GM18508 (cell line): Measurements from ENCODE around the gene USP17L30.
"Not testable (repeated sequence)": the region's sequence is repeated elsewhere in the genome, so short reads cannot be mapped to it uniquely, and the experiment has no call there.

ENCODE experiments used
- ATAC-seq: cut with Tn5 transposase; IDR thresholded peaks from one replicate; pipeline ENCODE4 v1.9.1; 2021; ENCODE audit warnings: moderate number of reproducible peaks; ENCODE audit not compliant: insufficient read depth, unreplicated experiment

USP17L30 gene, protein sequence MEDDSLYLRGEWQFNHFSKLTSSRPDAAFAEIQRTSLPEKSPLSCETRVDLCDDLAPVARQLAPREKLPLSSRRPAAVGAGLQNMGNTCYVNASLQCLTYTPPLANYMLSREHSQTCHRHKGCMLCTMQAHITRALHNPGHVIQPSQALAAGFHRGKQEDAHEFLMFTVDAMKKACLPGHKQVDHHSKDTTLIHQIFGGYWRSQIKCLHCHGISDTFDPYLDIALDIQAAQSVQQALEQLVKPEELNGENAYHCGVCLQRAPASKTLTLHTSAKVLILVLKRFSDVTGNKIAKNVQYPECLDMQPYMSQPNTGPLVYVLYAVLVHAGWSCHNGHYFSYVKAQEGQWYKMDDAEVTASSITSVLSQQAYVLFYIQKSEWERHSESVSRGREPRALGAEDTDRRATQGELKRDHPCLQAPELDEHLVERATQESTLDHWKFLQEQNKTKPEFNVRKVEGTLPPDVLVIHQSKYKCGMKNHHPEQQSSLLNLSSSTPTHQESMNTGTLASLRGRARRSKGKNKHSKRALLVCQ

DNA sequence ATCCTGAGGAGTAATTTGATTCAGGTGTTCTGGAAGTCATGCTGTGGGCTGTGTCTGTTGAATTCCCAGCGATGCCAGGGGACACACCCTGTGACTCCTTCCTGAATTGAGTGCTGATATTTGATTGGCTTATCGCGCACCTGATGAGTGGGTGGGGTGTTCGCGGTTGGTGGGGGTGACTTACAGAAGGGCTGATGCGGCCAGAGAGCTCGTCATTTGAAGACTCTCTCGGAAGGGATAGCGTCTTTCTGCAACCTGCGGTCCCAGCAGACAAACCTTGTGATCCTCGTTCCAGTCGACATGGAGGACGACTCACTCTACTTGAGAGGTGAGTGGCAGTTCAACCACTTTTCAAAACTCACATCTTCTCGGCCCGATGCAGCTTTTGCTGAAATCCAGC is at the start of gene USP17L30:
Gene USP17L30, plus strand, starts transcription at position 301 of the 400 bp plus-strand sequence. Its CDS starts 0 bp downstream, at position 301.
- not testable (repeated sequence) for ATAC-seq

DNA sequence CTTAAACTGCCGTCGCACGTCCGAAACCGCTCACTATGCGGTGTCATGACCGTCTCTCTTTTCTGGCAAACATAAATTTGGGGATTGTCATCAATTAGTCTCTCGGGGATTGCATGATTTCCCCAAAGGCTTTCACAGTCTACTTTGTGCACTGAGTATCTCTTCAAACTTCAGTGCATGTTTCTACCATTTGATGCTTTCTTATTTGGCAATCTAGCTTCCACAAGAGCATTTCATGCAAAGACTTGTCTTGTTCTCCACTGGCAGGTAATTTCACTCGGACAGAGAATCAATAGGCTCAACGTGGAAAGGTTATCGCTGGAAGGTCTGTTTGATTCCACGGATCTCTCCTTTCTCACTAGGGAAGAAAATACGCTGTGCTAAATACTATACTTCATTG is 38.7 kb upstream of the USP17L30 start:
- not testable (repeated sequence) for ATAC-seq

DNA sequence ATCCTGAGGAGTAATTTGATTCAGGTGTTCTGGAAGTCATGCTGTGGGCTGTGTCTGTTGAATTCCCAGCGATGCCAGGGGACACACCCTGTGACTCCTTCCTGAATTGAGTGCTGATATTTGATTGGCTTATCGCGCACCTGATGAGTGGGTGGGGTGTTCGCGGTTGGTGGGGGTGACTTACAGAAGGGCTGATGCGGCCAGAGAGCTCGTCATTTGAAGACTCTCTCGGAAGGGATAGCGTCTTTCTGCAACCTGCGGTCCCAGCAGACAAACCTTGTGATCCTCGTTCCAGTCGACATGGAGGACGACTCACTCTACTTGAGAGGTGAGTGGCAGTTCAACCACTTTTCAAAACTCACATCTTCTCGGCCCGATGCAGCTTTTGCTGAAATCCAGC is 38.1 kb upstream of the USP17L30 start, which contains the start of gene USP17L24:
Gene USP17L24, plus strand, starts transcription at position 301 of the 400 bp plus-strand sequence. Its CDS starts 0 bp downstream, at position 301.
- ATAC-seq, result not testable (repeated sequence)

DNA sequence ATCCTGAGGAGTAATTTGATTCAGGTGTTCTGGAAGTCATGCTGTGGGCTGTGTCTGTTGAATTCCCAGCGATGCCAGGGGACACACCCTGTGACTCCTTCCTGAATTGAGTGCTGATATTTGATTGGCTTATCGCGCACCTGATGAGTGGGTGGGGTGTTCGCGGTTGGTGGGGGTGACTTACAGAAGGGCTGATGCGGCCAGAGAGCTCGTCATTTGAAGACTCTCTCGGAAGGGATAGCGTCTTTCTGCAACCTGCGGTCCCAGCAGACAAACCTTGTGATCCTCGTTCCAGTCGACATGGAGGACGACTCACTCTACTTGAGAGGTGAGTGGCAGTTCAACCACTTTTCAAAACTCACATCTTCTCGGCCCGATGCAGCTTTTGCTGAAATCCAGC is 33.3 kb upstream of the USP17L30 start, which contains the start of gene USP17L25:
Gene USP17L25, plus strand, starts transcription at position 301 of the 400 bp plus-strand sequence. Its CDS starts 0 bp downstream, at position 301.
- not testable (repeated sequence) for ATAC-seq

DNA sequence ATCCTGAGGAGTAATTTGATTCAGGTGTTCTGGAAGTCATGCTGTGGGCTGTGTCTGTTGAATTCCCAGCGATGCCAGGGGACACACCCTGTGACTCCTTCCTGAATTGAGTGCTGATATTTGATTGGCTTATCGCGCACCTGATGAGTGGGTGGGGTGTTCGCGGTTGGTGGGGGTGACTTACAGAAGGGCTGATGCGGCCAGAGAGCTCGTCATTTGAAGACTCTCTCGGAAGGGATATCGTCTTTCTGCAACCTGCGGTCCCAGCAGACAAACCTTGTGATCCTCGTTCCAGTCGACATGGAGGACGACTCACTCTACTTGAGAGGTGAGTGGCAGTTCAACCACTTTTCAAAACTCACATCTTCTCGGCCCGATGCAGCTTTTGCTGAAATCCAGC is 28.6 kb upstream of the USP17L30 start, which contains the start of gene USP17L26:
Gene USP17L26, plus strand, starts transcription at position 301 of the 400 bp plus-strand sequence. Its CDS starts 0 bp downstream, at position 301.
- ATAC-seq, result not testable (repeated sequence)

DNA sequence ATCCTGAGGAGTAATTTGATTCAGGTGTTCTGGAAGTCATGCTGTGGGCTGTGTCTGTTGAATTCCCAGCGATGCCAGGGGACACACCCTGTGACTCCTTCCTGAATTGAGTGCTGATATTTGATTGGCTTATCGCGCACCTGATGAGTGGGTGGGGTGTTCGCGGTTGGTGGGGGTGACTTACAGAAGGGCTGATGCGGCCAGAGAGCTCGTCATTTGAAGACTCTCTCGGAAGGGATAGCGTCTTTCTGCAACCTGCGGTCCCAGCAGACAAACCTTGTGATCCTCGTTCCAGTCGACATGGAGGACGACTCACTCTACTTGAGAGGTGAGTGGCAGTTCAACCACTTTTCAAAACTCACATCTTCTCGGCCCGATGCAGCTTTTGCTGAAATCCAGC is 23.8 kb upstream of the USP17L30 start, which contains the start of gene USP17L5:
Gene USP17L5, plus strand, starts transcription at position 301 of the 400 bp plus-strand sequence. Its CDS starts 0 bp downstream, at position 301.
- ATAC-seq, result not testable (repeated sequence)

DNA sequence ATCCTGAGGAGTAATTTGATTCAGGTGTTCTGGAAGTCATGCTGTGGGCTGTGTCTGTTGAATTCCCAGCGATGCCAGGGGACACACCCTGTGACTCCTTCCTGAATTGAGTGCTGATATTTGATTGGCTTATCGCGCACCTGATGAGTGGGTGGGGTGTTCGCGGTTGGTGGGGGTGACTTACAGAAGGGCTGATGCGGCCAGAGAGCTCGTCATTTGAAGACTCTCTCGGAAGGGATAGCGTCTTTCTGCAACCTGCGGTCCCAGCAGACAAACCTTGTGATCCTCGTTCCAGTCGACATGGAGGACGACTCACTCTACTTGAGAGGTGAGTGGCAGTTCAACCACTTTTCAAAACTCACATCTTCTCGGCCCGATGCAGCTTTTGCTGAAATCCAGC is 19.1 kb upstream of the USP17L30 start, which contains the start of gene USP17L27:
Gene USP17L27, plus strand, starts transcription at position 301 of the 400 bp plus-strand sequence. Its CDS starts 0 bp downstream, at position 301.
- not testable (repeated sequence) for ATAC-seq

DNA sequence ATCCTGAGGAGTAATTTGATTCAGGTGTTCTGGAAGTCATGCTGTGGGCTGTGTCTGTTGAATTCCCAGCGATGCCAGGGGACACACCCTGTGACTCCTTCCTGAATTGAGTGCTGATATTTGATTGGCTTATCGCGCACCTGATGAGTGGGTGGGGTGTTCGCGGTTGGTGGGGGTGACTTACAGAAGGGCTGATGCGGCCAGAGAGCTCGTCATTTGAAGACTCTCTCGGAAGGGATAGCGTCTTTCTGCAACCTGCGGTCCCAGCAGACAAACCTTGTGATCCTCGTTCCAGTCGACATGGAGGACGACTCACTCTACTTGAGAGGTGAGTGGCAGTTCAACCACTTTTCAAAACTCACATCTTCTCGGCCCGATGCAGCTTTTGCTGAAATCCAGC is 14.3 kb upstream of the USP17L30 start, which contains the start of gene USP17L28:
Gene USP17L28, plus strand, starts transcription at position 301 of the 400 bp plus-strand sequence. Its CDS starts 0 bp downstream, at position 301.
- not testable (repeated sequence) for ATAC-seq

- ATAC-seq, result not testable (repeated sequence)
Observed at GRCh38 chr4:9350866-9351265, 12.1 kb upstream of the USP17L30 start.

GRCh38 chr4:9353338-9353737 is 9.6 kb upstream of the USP17L30 start, which contains the start of gene USP17L29:
TSS of gene USP17L29 (plus strand) at chr4:9353638. CDS start at chr4:9353638, 0 bp downstream.
- not testable (repeated sequence) for ATAC-seq

DNA sequence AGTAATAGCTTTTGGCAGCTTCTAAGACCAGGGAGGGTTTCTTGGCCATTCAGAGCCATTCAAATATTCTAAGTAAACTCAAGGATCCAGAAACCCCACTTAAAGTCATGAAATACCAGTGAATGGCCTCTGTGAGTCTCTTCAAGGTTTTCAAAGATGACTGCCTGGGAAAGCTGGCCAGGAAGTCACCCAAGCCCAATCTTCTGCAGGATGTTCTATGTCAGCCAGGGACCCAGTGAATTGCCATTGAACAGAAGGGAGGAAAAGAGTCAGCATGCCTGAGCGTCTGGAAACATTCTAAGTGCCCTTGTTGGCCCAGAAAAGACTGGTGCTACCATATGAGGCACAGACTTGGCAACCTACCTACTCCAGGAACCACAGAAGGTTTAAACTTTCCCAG is 17.0 kb downstream of the USP17L30 start:
- ATAC-seq, result not testable (repeated sequence)

- not testable (repeated sequence) for ATAC-seq
Observed at GRCh38 chr4:9381012-9381534, 18.1 kb downstream of the USP17L30 start.

DNA sequence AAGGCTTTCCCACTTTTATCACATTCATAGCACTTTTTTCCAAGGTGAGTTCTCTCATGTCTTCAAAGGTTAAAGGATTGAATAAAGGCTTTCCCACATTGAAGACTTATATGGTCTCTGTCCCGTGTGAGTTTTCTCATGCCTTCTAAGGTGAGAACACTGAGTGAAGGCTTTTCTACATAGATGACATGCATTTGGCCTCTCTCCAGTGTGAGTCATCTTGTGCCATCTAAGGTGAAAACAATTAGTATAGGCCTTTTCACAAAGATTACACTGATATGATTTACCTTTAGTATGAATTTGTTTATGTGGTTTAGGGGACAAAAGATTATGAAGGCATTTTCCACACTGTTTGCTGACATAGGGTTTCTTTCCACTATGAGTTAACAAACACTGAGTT is 21.2 kb downstream of the USP17L30 start:
- no peak for ATAC-seq

DNA sequence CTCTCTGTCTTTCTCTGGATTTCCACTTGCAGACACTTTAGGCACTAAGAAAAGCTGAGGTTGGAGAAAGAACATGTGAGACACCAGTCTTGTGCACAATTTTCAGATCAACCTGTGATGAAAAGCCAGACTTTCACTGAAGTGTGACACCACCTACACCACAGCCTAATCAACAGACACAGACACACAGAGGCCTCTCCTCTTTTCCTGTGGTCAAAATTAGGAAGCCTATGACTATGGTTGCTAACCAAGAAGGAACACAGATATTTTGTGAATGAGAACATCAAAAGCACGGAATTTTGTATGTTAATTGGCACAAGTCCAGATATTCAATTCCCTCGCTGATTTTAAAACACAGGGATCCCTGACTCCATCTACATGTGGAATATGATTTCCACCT is 26.1 kb downstream of the USP17L30 start:
- ATAC-seq, result not testable (repeated sequence)

DNA sequence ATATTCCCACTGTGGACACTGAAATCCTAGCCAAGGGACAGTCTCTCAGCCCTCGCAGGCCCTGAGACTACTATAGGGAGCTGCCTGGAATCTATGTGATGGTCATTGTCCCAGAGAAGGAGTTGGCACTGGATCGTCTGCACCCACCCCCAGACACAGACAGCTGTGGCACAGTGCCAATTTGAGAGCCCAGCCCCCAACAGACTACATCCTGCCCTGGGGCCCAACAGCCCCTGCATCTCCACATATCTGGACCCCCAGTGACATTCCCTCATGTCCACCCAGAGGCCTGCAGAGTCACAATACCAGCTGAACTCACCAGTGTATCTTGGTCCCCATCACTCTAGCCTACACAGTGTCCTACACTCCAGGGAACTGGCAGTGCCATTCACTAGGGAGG is 42.8 kb downstream of the USP17L30 start:
- not testable (repeated sequence) for ATAC-seq

- ATAC-seq, result not testable (repeated sequence)
Observed at GRCh38 chr4:9406491-9406890, 43.6 kb downstream of the USP17L30 start.

DNA sequence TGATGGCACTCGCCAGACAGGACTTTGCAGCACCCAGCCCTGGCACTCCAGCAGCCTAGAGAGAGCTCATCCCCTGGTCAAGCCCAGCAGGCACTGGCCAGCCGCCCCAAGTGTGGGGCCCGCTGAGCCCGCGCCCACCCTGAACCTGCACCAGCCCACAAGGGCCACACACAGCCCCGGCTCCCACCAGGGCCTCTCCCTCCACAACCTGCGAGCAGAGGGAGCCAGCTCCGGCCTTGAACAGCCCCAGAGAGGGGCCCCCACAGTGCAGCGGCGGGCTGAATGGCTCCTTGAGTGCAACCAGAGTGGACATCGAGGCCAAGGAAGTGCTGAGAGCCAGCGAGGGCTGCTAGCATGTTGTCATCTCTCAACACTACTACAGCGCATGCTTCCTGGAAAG is 46.9 kb downstream of the USP17L30 start:
- ATAC-seq, result no peak
